ENCODE results near the gene GCLM.

GRCh38 chr1:93880731-93881130 is 28.5 kb downstream of the GCLM start:
- no peak for TF ChIP-seq CTCF (IDR thresholded peaks at IDR 0.05; ENCODE audit: insufficient read depth, low read length, poor library complexity, severe bottlenecking)
- TF ChIP-seq EZH2phosphoT487 (conservative IDR thresholded peaks at IDR 0.05; ENCODE audit: low read length): no peak

Data from SU-DHL-6 (cell line).